Stimulated activated CD4-positive, alpha-beta T cell treated with anti-CD3 and anti-CD28 coated beads, Interleukin-1b, Interleukin-23, amount 100 ng/mL, for 48 hours (primary cell): Measurements from ENCODE around the gene CXCL9.
"Not testable (repeated sequence)": the region's sequence is repeated elsewhere in the genome, so short reads cannot be mapped to it uniquely, and the experiment has no call there.

ENCODE experiments used
- DNase-seq: peaks from one replicate; pipeline ENCODE4 v3.0.0-alpha.2; 2020

Gene CXCL9

DNA sequence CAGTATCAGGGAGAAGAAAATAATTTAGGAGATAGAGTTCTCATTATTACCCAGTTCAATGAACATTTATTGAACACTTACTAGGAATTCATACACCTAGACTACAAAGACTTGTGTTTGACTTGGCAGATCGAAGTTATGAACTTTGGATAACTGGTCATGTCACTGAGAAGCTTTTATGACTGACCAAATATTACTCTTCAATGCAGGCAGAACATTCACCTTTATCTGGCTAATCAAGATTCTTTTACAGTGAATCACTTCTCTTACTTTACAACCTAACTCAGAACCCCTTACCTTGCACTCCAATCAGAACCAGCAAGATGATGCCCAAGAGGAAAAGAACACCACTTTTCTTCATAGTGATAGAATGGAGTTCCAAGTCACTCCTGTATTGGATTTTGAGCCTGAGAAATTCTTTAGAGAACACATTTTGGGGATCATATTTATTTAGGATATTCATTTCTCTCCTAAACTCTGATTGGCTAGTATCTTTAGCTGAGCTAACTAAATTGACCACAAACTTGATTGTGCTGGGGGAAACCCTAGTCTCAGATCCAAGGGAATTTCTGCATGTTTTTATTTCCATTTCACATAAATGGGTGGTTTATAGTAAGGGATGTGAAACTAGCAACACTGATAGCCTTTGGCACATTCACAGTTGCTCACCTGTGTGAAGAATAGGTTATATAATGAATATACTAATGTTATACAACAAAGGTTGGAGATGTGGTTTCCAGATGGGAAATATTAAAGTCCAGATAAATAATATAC lies at the start of gene CXCL9:
TSS of gene CXCL9 (minus strand) at position 421 of the 774 bp plus-strand sequence. CDS start at position 361, 60 bp downstream.
- no peak for DNase-seq

- DNase-seq, result no peak
Observed at GRCh38 chr4:76055421-76055820, 48.1 kb upstream of the CXCL9 start.

GRCh38 chr4:76055016-76055415 lies 47.7 kb upstream of the CXCL9 start:
- DNase-seq, result peak; percentile 50

DNA sequence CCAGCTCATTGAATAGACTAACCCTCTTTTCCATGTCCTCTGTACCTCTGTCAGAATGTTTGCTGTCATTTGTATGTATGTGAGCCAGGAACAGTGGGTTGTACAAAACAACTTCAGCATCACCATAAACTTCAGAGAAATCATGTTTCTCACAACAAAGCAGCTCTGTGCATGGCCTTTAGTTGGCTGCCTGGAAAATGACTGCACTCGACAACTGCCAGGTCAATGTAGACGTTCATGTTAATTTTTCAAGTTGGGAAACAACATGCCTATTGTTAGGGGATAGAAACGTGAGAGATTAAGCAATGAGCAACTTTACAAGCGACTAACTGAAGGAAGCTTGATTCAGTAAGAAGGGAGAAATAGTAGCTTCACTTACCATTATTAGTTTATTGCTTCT lies 46.4 kb upstream of the CXCL9 start:
- no peak for DNase-seq

- DNase-seq, result not testable (repeated sequence)
Observed at GRCh38 chr4:76050560-76051050, 43.3 kb upstream of the CXCL9 start.

DNA sequence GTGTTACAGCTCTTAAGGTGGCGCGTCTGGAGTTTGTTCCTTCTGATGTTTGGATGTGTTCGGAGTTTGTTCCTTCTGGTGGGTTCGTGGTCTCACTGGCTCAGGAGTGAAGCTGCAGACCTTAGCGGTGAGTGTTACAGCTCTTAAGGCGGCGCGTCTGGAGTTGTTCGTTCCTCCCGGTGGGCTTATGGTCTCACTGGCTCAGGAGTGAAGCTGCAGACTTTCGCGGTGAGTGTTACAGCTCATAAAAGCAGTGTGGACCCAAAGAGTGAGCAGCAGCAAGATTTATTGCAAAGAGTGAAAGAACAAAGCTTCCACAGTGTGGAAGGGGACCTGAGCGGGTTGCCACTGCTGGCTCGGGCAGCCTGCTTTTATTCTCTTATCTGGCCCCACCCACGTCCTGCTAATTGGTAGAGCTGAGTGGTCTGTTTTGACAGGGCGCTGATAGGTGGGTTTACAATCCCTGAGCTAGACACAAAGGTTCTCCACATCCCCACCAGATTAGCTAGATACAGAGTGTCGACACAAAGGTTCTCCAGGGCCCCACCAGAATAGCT lies 42.6 kb upstream of the CXCL9 start:
- not testable (repeated sequence) for DNase-seq

DNA sequence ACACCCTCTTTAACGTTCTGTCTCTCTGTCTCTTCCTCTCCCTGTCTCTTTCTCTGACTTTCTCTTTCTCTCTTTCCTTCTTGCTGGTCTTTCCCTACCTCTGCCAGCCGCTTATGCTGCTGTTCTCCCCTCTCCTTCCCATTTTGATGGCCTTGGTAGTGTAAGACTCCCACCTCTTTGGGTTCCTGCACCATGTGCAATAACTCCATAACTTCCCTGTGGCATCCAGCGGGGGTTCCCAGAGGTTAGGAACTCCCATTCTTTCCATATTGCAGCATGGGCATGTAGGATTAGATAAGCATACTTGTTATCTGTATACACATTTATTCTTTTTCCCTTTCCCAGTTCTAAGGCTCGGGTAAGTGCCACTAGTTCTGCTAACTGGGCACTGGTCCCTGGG lies 37.4 kb upstream of the CXCL9 start:
- DNase-seq, result not testable (repeated sequence)

DNA sequence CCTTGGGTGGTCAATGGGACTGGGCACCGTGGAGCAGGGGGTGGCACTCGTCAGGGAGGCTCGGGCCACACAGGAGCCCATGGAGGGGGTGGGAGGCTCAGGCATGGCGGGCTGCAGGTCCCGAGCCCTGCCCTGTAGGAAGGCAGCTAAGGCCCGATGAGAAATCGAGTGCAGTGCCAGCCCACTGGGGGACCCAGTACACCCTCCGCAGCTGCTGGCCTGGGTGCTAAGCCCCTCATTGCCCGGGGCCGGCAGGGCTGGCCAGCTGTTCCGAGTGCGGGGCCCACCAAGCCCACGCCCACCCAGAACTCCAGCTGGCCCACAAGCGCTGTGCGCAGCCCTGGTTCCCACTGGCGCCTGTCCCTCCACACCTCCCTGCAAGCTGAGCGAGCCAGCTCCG lies 36.0 kb upstream of the CXCL9 start:
- DNase-seq, result not testable (repeated sequence)

GRCh38 chr4:76042241-76042998 lies 35.1 kb upstream of the CXCL9 start:
- not testable (repeated sequence) for DNase-seq

DNA sequence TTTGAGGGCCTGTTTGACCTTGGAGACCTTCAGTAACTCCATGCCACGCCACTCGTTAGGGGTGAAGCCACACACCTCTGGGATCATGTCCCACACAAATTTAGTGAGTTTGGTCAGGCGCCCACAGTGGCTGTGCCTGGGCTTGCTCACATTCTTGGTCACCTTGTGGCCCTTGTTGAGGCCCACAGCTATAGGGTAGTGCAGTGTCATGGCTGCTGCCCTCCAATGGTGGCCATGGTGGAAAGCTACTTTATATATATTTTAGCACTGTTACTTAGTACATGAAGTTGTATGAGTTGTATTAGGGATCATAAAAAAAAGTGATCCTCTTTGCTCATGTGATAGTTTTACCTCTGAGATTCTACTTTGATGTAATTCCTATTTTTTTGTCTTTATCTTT lies 29.5 kb upstream of the CXCL9 start:
- DNase-seq, result no peak

GRCh38 chr4:76035799-76036380 lies 28.6 kb upstream of the CXCL9 start, which contains the start of gene CXCL11:
CXCL11 (minus strand) TSS chr4:76036070; CDS start chr4:76035987, 83 bp downstream.
- DNase-seq, result no peak

- DNase-seq, result no peak
Observed at GRCh38 chr4:76035141-76035540, 27.8 kb upstream of the CXCL9 start.

- DNase-seq, result no peak
Observed at GRCh38 chr4:76029300-76029699, 22.0 kb upstream of the CXCL9 start.

GRCh38 chr4:76028350-76028765 lies 21.0 kb upstream of the CXCL9 start:
- DNase-seq, result no peak

DNA sequence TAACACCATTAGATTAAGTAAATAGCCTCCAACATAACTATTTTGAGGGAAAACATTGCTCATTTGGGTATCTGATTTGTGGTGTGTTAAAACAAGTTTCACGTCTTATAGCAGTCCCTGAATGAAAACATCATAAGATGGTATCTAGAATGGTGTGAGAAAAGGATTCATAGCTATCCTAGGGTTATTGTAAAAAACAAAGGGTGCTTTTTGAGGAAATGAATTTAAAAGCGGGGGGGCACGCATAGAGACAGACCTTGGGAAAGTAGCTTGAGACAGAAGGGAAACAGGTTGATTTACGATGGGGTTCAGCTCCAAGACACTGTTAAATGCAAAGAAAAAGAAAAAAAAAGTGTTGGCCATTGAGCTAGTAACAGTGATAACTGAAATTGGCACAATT lies 16.8 kb upstream of the CXCL9 start:
- DNase-seq, result no peak

DNA sequence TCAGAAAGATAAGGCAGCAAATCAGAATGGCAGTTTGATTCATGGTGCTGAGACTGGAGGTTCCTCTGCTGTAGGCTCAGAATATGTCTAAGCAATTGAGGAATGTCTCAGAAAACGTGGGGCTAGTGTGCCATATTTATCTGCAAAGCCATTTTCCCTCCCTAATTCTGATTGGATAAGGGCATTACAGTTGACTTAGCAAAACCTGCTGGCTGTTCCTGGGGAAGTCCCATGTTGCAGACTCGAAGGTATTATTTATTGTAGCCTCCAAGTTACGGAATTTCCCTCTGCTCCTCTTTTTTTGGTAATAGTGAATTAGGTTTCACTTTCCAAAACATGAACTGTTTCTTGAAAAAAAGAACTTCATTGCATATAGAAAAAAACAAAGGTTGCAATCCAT lies 16.1 kb upstream of the CXCL9 start, which contains the start of gene CXCL10:
TSS of gene CXCL10 (minus strand) at position 109 of the 400 bp plus-strand sequence. CDS start at position 43, 66 bp downstream.
- no peak for DNase-seq

DNA sequence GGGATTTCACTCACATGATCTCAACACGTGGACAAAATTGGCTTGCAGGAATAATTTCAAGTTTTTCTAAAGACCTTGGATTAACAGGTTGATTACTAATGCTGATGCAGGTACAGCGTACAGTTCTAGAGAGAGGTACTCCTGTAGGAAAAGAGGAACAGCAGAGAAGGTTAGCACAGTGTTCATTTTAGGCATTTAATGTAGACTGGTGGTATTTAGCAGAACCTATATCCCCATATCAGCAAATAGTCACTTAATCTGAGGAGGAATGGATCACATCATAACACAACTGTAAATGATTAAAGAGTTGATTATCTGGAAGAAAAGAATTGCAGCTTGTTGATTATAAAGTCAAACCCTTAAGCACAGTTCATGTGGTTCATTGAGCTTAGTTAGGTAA lies 15.4 kb upstream of the CXCL9 start:
- no peak for DNase-seq

GRCh38 chr4:76022031-76022430 lies 14.7 kb upstream of the CXCL9 start:
- DNase-seq, result no peak

GRCh38 chr4:76017056-76017686 lies 9.9 kb upstream of the CXCL9 start:
- DNase-seq, result no peak

DNA sequence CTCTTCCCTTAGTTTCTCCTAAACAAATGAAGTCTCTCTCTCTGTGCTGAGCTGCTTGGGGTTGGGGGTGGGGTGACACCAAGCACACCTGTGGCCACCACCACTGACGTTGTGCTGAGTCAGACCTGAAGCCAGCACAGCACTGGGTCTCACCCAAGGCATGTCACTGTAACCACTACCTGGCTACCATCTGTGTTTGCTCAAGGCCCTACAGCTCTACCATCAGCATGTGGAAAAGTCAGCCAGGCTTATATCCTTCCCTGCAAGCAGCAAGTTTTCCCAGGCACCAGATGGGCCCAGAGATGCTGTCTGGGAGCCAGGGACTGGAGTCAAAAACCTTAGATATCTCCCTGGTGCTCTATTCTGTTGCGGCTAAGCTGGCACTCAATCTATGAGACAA lies 9.1 kb upstream of the CXCL9 start:
- peak; percentile 35 for DNase-seq

DNA sequence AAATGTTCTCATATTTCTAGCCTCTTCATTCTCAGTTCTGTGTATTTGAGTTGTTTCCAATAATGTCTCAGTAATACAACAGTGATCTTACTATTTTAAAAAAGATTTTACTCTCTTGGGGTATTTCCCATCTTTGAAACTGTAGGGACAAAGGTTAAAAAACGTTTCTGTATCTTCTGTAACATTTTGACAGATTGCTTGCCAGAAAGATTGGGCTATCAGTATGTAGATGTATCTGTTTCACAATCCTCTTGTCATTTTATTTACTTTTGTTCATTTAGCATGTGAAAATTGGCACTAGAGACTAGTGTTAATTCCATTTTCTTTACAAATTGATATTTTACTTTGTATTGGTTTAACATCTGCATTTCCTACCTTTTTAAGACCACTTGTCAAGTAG lies 6.2 kb upstream of the CXCL9 start:
- DNase-seq, result no peak

DNA sequence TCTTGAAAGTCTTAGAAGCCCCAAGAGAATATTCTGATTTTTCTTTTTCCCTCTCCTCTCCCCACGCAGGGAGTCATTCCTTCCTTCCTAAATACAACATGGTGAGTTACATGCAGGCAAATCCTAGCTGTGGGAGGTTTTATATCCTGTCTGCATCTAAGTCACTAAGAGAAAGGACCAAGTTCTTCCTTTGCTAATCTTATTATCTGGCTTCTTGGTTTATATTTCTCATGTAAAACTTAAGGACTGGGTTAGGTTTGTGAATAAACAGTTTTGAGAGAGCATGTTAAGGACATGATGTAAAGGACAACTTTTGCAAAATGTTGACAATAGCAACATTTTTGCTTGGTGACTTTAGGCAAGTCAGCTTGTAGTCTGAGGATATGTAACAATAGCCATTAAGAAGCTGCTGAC lies 5.1 kb upstream of the CXCL9 start:
- no peak for DNase-seq
